HepG2 (cell line): ENCODE results near the gene CLRN3. TPM values are rescaled to one million over a fixed set of nuclear protein-coding genes. Genes with fewer than 3 reads are reported as not detected.

Source experiments
- ATAC-seq: fragments of 200-7000 bp; cut with Tn5 transposase; 3 replicates; pipeline ENCODE4 v1.9.1; 2020; ENCODE audit warnings: mild to moderate bottlenecking, moderate library complexity
- BruUV-seq: library from RNA; stranded (reverse); fragments of 400-500 nt; replicated peaks from 2 replicates; lab custom pipeline; 2021; lab: Mats Ljungman, UMichigan
- CTCF ChIA-PET: fragments of 300-600 bp; formaldehyde crosslinking; extraction: SDS; loops from one replicate; lab custom pipeline; 2021; ENCODE audit warnings: low total read pairs, inconsistent platforms, low intra/inter-chr PET ratio; lab: Yijun Ruan, JAX
- POLR2A ChIA-PET: fragments of 350-600 bp; sonication (Branson Sonifier 250); formaldehyde crosslinking; loops from one replicate; lab custom pipeline; 2020; ENCODE audit warnings: antibody characterized with exemption, inconsistent platforms; lab: Yijun Ruan, JAX
- DNase-seq: peaks from one replicate; pipeline ENCODE4 v3.0.0-alpha.2; 2015; ENCODE audit warnings: low spot score
- FAIRE-seq: peaks from 3 replicates; lab custom pipeline; 2011; peaks lifted over from hg19 to GRCh38; lab: Jason Lieb, UNC
- H2AFZ ChIP-seq: one replicate; pipeline ENCODE4 v1.6.1; 2011; ENCODE audit warnings: low read length, inconsistent platforms
- H3K27ac ChIP-seq: fragments of 300-600 bp; 3 replicates; pipeline ENCODE4 v1.8.0; 2011; ENCODE audit warnings: mixed run types, mild to moderate bottlenecking, mixed read lengths, low read length, inconsistent platforms; ENCODE audit not compliant: insufficient read depth; ENCODE audit errors: extremely low read length
- H3K27me3 ChIP-seq, 2 experiments: fragments of 200-600 bp in 1 of 2; 2 replicates in 1 of 2; 3 replicates in 1 of 2; pipeline versions ENCODE4 v1.6.0 to v1.8.0; 2011; ENCODE audit warnings: low read length in 2 of 2, mild to moderate bottlenecking in 2 of 2, moderate library complexity in 2 of 2, inconsistent platforms in 1 of 2; ENCODE audit not compliant: insufficient read depth in 2 of 2, control insufficient read depth in 1 of 2
- H3K36me3 ChIP-seq, 2 experiments: fragments of 200-600 bp in 1 of 2; replicated peaks in 1 of 2; 2 replicates in 1 of 2; 3 replicates in 1 of 2; pipeline versions ENCODE4 v1.5.1 to v1.8.0; 2011; ENCODE audit warnings: low read length in 2 of 2, inconsistent platforms in 1 of 2; ENCODE audit not compliant: insufficient read depth in 2 of 2, control insufficient read depth in 1 of 2
- H3K4me1 ChIP-seq: 2 replicates; pipeline ENCODE4 v1.5.1; 2012; ENCODE audit warnings: low read length, inconsistent platforms; ENCODE audit not compliant: insufficient read depth
- H3K4me2 ChIP-seq: 2 replicates; pipeline ENCODE4 v1.6.0; 2011; ENCODE audit warnings: low read depth, low read length, inconsistent platforms
- H3K4me3 ChIP-seq, 3 experiments: fragments of 200-600 bp in 1 of 3; sonication (generic), shearing (Covaris generic) in 1 of 3; replicated peaks in 1 of 3; 2 replicates each; pipeline ENCODE4 v1.5.1; 2011 to 2016; ENCODE audit warnings: low read length in 3 of 3, inconsistent platforms in 2 of 3, low read depth in 2 of 3, mild to moderate bottlenecking in 2 of 3, control low read depth in 1 of 3, mixed read lengths in 1 of 3; ENCODE audit not compliant: insufficient read depth in 1 of 3
- H3K79me2 ChIP-seq: one replicate; pipeline ENCODE4 v1.6.1; 2011; ENCODE audit warnings: low read length, inconsistent platforms; ENCODE audit not compliant: insufficient read depth
- H3K9ac ChIP-seq: 2 replicates; pipeline ENCODE4 v1.6.0; 2011; ENCODE audit warnings: mild to moderate bottlenecking, low read depth, low read length, inconsistent platforms; ENCODE audit not compliant: insufficient read depth
- H3K9me3 ChIP-seq: 2 replicates; pipeline ENCODE4 v1.5.1; 2012; ENCODE audit warnings: mild to moderate bottlenecking, low read length
- H4K20me1 ChIP-seq: 2 replicates; pipeline ENCODE4 v1.6.0; 2011; ENCODE audit warnings: inconsistent platforms, mild to moderate bottlenecking, low read length, moderate library complexity; ENCODE audit not compliant: insufficient read depth
- KDM2A ChIP-seq: sonication (generic); formaldehyde crosslinking; IDR thresholded peaks from 2 replicates; pipeline ENCODE4 v1.4.0; 2020; ENCODE audit warnings: low read depth, missing genetic modification reagents, borderline replicate concordance
- SMAD9 ChIP-seq: sonication (generic); formaldehyde crosslinking; IDR thresholded peaks from 2 replicates; pipeline ENCODE4 v1.5.1; 2020; ENCODE audit warnings: mild to moderate bottlenecking, missing genetic modification reagents
- ZEB1 ChIP-seq: IDR thresholded peaks from 2 replicates; pipeline ENCODE4 v1.6.1; 2012; ENCODE audit warnings: mild to moderate bottlenecking, low read depth, inconsistent platforms; ENCODE audit not compliant: insufficient replicate concordance
- ZNF567 ChIP-seq: sonication (generic); formaldehyde crosslinking; IDR thresholded peaks from 2 replicates; pipeline ENCODE4 v1.8.1; 2023; ENCODE audit warnings: mild to moderate bottlenecking, missing genetic modification reagents, borderline replicate concordance
- ZNF788 ChIP-seq: sonication (generic); formaldehyde crosslinking; IDR thresholded peaks from 2 replicates; pipeline ENCODE4 v1.5.0; 2020; ENCODE audit warnings: mild to moderate bottlenecking, missing genetic modification reagents, borderline replicate concordance
- WGBS: methylation state at CpG from one replicate; pipeline ENCODE4 v1.1.6; 2017; ENCODE audit warnings: low lambda C conversion rate; 5-methylcytosine and 5-hydroxymethylcytosine counted together
- in situ Hi-C: cut with HindIII; loops from 2 replicates; pipeline ENCODE4 v1.10.0; 2017; ENCODE audit warnings: low pct_unique_long_range_greater_than_20kb; ENCODE audit not compliant: extremely low pct_ligation_motif_present
- intact Hi-C: fragments of 100-400 bp; cut with micrococcal nuclease; formaldehyde crosslinking; loops from one replicate; pipeline ENCODE4 v1.10.0; 2022; ENCODE audit not compliant: unreplicated experiment
- polyA plus RNA-seq, 8 experiments: library from polyadenylated mRNA; depleted of rRNA in 3 of 8; stranded (reverse) in 7 of 8; unstranded in 1 of 8; fragments of >200 nt; fragmentation: Illumina TruSeq in 4 of 8; extraction: Trizol in 4 of 8; gene quantifications; 2 replicates each; pipeline versions ENCODE4 v1.2.1 to v1.2.3, GENCODE V29; 2011 to 2016; ENCODE audit warnings: low read depth in 4 of 8, missing spikeins in 1 of 8, mixed read lengths in 1 of 8; ENCODE audit not compliant: insufficient read depth in 1 of 8
- total RNA-seq, 5 experiments: library from RNA; depleted of rRNA; stranded (reverse); fragments of >200 nt; fragmentation: Illumina TruSeq; extraction: Trizol; gene quantifications; 2 replicates each; pipeline ENCODE4 v1.2.3, GENCODE V29; 2016; ENCODE audit warnings: low read depth in 1 of 5
- TF ChIP-seq, protein P1 (sequence below): sonication (generic); formaldehyde crosslinking; IDR thresholded peaks from 2 replicates; pipeline ENCODE4 v1.5.0; 2020; ENCODE audit warnings: mild to moderate bottlenecking, missing genetic modification reagents
- TF ChIP-seq, protein P2 (sequence below): sonication (generic); formaldehyde crosslinking; IDR thresholded peaks from 2 replicates; pipeline ENCODE4 v1.4.0; 2020; ENCODE audit warnings: mild to moderate bottlenecking, missing genetic modification reagents
- TF ChIP-seq, protein P3 (sequence below): sonication (generic); formaldehyde crosslinking; IDR thresholded peaks from 2 replicates; pipeline ENCODE4 v1.5.0; 2020; ENCODE audit warnings: missing genetic modification reagents
- TF ChIP-seq, protein P4 (sequence below): sonication (generic); formaldehyde crosslinking; IDR thresholded peaks from 2 replicates; pipeline ENCODE4; 2020; ENCODE audit warnings: missing genetic modification reagents, mild to moderate bottlenecking, borderline replicate concordance

CLRN3 gene
- total and polyA plus RNA-seq, 2 of the 13 experiments (the other 11 are each of a cell fraction or from before 2014, with no cell fraction given): not detected

DNA sequence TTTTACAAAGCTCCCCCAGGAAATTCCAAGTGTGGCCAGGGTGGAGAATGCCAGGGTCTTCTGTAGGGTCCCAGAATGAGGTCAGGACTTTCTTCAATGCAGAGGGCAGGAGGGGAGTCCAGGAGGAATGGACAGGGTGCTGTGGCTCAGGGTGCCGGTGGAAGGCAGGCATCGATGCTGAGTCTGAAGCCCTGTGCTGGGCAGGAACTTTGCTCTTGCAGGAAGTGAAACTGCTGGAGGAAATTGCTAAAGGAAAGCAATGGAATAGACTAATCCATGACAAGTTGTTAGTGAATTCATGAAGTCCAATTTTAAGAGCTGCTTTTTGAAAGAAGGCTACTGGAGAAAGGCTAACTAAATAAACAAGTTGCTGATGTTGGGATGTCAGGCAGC is 29.0 kb upstream of the CLRN3 start (continued):
- TF ChIP-seq, protein P1, sequence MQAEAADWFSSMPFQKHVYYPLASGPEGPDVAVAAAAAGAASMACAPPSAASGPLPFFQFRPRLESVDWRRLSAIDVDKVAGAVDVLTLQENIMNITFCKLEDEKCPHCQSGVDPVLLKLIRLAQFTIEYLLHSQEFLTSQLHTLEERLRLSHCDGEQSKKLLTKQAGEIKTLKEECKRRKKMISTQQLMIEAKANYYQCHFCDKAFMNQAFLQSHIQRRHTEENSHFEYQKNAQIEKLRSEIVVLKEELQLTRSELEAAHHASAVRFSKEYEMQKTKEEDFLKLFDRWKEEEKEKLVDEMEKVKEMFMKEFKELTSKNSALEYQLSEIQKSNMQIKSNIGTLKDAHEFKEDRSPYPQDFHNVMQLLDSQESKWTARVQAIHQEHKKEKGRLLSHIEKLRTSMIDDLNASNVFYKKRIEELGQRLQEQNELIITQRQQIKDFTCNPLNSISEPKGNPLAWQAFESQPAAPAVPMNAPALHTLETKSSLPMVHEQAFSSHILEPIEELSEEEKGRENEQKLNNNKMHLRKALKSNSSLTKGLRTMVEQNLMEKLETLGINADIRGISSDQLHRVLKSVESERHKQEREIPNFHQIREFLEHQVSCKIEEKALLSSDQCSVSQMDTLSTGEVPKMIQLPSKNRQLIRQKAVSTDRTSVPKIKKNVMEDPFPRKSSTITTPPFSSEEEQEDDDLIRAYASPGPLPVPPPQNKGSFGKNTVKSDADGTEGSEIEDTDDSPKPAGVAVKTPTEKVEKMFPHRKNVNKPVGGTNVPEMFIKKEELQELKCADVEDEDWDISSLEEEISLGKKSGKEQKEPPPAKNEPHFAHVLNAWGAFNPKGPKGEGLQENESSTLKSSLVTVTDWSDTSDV (CRISPR knock-in tag): no peak
- TF ChIP-seq, protein P2, sequence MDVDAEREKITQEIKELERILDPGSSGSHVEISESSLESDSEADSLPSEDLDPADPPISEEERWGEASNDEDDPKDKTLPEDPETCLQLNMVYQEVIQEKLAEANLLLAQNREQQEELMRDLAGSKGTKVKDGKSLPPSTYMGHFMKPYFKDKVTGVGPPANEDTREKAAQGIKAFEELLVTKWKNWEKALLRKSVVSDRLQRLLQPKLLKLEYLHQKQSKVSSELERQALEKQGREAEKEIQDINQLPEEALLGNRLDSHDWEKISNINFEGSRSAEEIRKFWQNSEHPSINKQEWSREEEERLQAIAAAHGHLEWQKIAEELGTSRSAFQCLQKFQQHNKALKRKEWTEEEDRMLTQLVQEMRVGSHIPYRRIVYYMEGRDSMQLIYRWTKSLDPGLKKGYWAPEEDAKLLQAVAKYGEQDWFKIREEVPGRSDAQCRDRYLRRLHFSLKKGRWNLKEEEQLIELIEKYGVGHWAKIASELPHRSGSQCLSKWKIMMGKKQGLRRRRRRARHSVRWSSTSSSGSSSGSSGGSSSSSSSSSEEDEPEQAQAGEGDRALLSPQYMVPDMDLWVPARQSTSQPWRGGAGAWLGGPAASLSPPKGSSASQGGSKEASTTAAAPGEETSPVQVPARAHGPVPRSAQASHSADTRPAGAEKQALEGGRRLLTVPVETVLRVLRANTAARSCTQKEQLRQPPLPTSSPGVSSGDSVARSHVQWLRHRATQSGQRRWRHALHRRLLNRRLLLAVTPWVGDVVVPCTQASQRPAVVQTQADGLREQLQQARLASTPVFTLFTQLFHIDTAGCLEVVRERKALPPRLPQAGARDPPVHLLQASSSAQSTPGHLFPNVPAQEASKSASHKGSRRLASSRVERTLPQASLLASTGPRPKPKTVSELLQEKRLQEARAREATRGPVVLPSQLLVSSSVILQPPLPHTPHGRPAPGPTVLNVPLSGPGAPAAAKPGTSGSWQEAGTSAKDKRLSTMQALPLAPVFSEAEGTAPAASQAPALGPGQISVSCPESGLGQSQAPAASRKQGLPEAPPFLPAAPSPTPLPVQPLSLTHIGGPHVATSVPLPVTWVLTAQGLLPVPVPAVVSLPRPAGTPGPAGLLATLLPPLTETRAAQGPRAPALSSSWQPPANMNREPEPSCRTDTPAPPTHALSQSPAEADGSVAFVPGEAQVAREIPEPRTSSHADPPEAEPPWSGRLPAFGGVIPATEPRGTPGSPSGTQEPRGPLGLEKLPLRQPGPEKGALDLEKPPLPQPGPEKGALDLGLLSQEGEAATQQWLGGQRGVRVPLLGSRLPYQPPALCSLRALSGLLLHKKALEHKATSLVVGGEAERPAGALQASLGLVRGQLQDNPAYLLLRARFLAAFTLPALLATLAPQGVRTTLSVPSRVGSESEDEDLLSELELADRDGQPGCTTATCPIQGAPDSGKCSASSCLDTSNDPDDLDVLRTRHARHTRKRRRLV (CRISPR knock-in tag): no peak
- TF ChIP-seq, all 625 proteins: peak for 0

DNA sequence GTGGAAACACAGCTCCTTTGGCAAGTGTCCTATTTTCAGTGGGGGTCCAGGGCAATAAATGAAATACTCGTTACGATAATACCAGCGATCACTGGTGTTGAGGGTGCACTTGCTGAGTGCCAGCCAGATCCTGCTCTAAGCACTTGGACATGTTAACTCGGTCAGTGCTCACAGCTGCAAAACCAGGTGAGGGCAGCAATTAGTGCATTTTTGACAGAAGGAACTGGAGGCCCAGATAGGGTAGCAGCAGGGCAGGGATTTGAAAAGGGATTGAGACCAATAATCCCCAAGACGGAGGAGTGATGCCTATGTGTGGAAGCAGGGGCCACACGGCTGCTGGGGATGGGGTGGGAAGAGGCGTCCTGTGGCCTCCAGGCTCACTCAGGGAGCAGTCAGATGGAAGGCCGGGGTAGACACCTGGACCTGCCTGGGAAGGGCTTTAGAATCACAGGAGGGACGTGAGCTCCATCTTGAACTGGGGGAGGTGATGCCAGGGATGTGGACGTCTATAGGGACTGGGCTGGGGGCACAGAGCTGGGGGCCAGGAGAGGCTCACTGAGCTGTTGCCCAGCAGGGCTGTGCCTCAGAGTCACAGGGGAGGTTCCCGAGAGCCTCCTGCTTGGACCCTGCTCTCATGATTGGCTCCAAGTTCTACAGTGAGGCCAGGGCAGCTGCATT is 28.5 kb upstream of the CLRN3 start:
- Histone ChIP-seq H3K9ac (no peak overlapping the region), H3K27me3 (peaks cover 0 to 8% of the 10 kb centered on the region in 2 experiments; a peak in 2 of 5 replicates), H3K4me2 (no peak overlapping the region), H2AFZ (no peak overlapping the region), H3K36me3 (no peaks in the 10 kb centered on the region), H3K4me3 (no peak overlapping the region), H3K27ac (no peak overlapping the region), H3K79me2 (no peaks in the 10 kb centered on the region), H4K20me1 (no peaks in the 10 kb centered on the region), H3K4me1 (no peaks in the 10 kb centered on the region), H3K9me3 (no peaks in the 10 kb centered on the region)
- ChIA-PET CTCF (no interaction called here), POLR2A (no interaction called here)
- DNase-seq (no peak), ATAC-seq (no peak), FAIRE-seq (no peak)
- intact Hi-C loops (no loop called here), in situ Hi-C loops (no loop called here)
- 30% methylated on average over 7 of the region's 11 CpGs for WGBS
- no TSS peak for BruUV-seq
- no peak for TF ChIP-seq SMAD9 (CRISPR knock-in tag)
- no peak for TF ChIP-seq ZNF788
- no peak for TF ChIP-seq KDM2A
- TF ChIP-seq ZEB1: no peak
- TF ChIP-seq, protein P3, sequence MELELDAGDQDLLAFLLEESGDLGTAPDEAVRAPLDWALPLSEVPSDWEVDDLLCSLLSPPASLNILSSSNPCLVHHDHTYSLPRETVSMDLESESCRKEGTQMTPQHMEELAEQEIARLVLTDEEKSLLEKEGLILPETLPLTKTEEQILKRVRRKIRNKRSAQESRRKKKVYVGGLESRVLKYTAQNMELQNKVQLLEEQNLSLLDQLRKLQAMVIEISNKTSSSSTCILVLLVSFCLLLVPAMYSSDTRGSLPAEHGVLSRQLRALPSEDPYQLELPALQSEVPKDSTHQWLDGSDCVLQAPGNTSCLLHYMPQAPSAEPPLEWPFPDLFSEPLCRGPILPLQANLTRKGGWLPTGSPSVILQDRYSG: no peak
- TF ChIP-seq, protein P4, sequence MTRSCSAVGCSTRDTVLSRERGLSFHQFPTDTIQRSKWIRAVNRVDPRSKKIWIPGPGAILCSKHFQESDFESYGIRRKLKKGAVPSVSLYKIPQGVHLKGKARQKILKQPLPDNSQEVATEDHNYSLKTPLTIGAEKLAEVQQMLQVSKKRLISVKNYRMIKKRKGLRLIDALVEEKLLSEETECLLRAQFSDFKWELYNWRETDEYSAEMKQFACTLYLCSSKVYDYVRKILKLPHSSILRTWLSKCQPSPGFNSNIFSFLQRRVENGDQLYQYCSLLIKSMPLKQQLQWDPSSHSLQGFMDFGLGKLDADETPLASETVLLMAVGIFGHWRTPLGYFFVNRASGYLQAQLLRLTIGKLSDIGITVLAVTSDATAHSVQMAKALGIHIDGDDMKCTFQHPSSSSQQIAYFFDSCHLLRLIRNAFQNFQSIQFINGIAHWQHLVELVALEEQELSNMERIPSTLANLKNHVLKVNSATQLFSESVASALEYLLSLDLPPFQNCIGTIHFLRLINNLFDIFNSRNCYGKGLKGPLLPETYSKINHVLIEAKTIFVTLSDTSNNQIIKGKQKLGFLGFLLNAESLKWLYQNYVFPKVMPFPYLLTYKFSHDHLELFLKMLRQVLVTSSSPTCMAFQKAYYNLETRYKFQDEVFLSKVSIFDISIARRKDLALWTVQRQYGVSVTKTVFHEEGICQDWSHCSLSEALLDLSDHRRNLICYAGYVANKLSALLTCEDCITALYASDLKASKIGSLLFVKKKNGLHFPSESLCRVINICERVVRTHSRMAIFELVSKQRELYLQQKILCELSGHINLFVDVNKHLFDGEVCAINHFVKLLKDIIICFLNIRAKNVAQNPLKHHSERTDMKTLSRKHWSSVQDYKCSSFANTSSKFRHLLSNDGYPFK (CRISPR knock-in tag): no peak
- no peak for TF ChIP-seq ZNF567 (CRISPR knock-in tag)
